A673 (cell line): ENCODE data around the gene LUC7L. TPM values are rescaled to one million over a fixed set of nuclear protein-coding genes. Genes with fewer than 3 reads are reported as not detected.
"Not testable (repeated sequence)": the region's sequence is repeated elsewhere in the genome, so short reads cannot be mapped to it uniquely, and the experiment has no call there.

Experiments
- BruUV-seq: library from RNA; stranded (reverse); fragments of 400-500 nt; replicated peaks from 2 replicates; lab custom pipeline; 2021; lab: Mats Ljungman, UMichigan
- CTCF ChIA-PET: fragments of 300-600 bp; sonication (Branson Sonifier 250); formaldehyde crosslinking; loops from one replicate; lab custom pipeline; 2022; ENCODE audit warnings: antibody characterized with exemption; lab: Charles Lee
- POLR2A ChIA-PET: fragments of 300-600 bp; sonication (Branson Sonifier 250); formaldehyde crosslinking; loops from one replicate; lab custom pipeline; 2022; ENCODE audit warnings: antibody characterized with exemption; ENCODE audit not compliant: low non-redundant PET; lab: Charles Lee
- DNase-seq: peaks from one replicate; pipeline ENCODE4 v3.0.0-alpha.2; 2015; ENCODE audit warnings: low spot score
- H3K27ac ChIP-seq: fragments of 200-600 bp; sonication (generic); 2 replicates; pipeline ENCODE4 v1.5.1; 2016; ENCODE audit warnings: mixed run types, low read depth, mild to moderate bottlenecking, mixed read lengths, antibody characterized with exemption, low read length; ENCODE audit not compliant: poor library complexity, severe bottlenecking
- H3K27me3 ChIP-seq: fragments of 200-600 bp; sonication (generic); replicated peaks from 2 replicates; pipeline ENCODE4 v1.6.1; 2017; ENCODE audit warnings: mixed run types, low read depth, mild to moderate bottlenecking, mixed read lengths, antibody characterized with exemption, low read length; ENCODE audit not compliant: insufficient read depth, poor library complexity
- H3K36me3 ChIP-seq: fragments of 200-600 bp; sonication (generic); 2 replicates; pipeline ENCODE4 v1.6.1; 2016; ENCODE audit warnings: mixed run types, mild to moderate bottlenecking, mixed read lengths, antibody characterized with exemption, low read length; ENCODE audit not compliant: insufficient read depth, poor library complexity, severe bottlenecking
- H3K4me1 ChIP-seq: fragments of 200-600 bp; sonication (generic); 2 replicates; pipeline ENCODE4 v1.6.1; 2017; ENCODE audit warnings: mixed run types, mild to moderate bottlenecking, mixed read lengths, antibody characterized with exemption, low read length; ENCODE audit not compliant: insufficient read depth, poor library complexity, severe bottlenecking
- H3K4me3 ChIP-seq: fragments of 200-600 bp; sonication (generic); 2 replicates; pipeline ENCODE4 v1.5.1; 2016; ENCODE audit warnings: low read depth, mixed run types, mild to moderate bottlenecking, mixed read lengths, low read length; ENCODE audit not compliant: poor library complexity, severe bottlenecking
- H3K9me3 ChIP-seq: fragments of 200-600 bp; sonication (generic); 2 replicates; pipeline ENCODE4 v1.6.1; 2016; ENCODE audit warnings: mixed run types, low read depth, mild to moderate bottlenecking, mixed read lengths, antibody characterized with exemption, low read length; ENCODE audit not compliant: poor library complexity, severe bottlenecking
- CTCF ChIP-seq: fragments of 300-800, 200-600 bp; sonication (generic); conservative IDR thresholded peaks from 2 replicates; pipeline ENCODE4 v1.5.1; 2017; ENCODE audit warnings: low read depth, mild to moderate bottlenecking, antibody characterized with exemption, low read length, moderate library complexity, mixed read lengths
- EZH2 ChIP-seq: fragments of 200-600 bp; sonication (generic); IDR thresholded peaks from 2 replicates; pipeline ENCODE4 v1.6.1; 2017; ENCODE audit warnings: borderline replicate concordance, low read depth, mild to moderate bottlenecking, mixed read lengths, antibody characterized with exemption, low read length; ENCODE audit not compliant: poor library complexity, severe bottlenecking
- intact Hi-C: fragments of 100-400 bp; cut with micrococcal nuclease; formaldehyde crosslinking; loops from one replicate; pipeline ENCODE4 v1.10.0; 2022; ENCODE audit not compliant: unreplicated experiment
- total RNA-seq: library from RNA; stranded (reverse); gene quantifications from 2 replicates; pipeline ENCODE4 v1.2.3, GENCODE V29; 2021

The LUC7L gene
- total RNA-seq, 1 experiment from 2014 or later = 152 TPM

GRCh38 chr16:239948-240277 is 10.7 kb upstream of the LUC7L start:
- CTCF ChIA-PET = no interaction called here
- H3K4me1 ChIP-seq = no peaks in the 10 kb centered on the region
- no TSS peak for BruUV-seq
- H3K27me3 ChIP-seq = no peaks in the 10 kb centered on the region
- H3K9me3 ChIP-seq = no peaks in the 10 kb centered on the region
- POLR2A ChIA-PET = interaction anchor here (0.6 kb wide), 1 partner anchor 102 kb away, joined by 4 read pairs; no protein-coding TSS in a partner anchor
- H3K4me3 ChIP-seq = no peak overlapping the region
- intact Hi-C loops = no loop called here
- H3K36me3 ChIP-seq = no peaks in the 10 kb centered on the region
- DNase-seq = no peak
- TF ChIP-seq CTCF (no peak), EZH2 (no peak)
- H3K27ac ChIP-seq = peak overlapping the region; percentile 4

- ChIA-PET CTCF (interaction anchor here (0.7 kb wide), 2 partner anchors 117 to 139 kb away, joined by 4 to 8 read pairs; no protein-coding TSS in a partner anchor), POLR2A (no interaction called here)
- Histone ChIP-seq H3K9me3 (no peaks in the 10 kb centered on the region), H3K4me1 (no peaks in the 10 kb centered on the region), H3K36me3 (no peaks in the 10 kb centered on the region), H3K27me3 (no peaks in the 10 kb centered on the region), H3K4me3 (peak within 1 kb of the TSS; percentile 77), H3K27ac (peak within 1 kb of the TSS; percentile 99)
- intact Hi-C loops = loop anchor here (2.0 kb wide), 1 partner anchor 118 kb away; the partner anchor contains the start of gene AXIN1
- TF ChIP-seq CTCF (peak; percentile 45), EZH2 (no peak)
- DNase-seq = peak; percentile 97
- no TSS peak for BruUV-seq
Measured at GRCh38 chr16:234468-235305, 5.4 kb upstream of the LUC7L start, which contains the start of gene FAM234A. FAM234A (plus strand) TSS chr16:234821; CDS start chr16:254414, 19,593 bp downstream.

GRCh38 chr16:230949-231348 is 1.7 kb upstream of the LUC7L start:
- TF ChIP-seq CTCF (no peak), EZH2 (no peak)
- ChIA-PET POLR2A (no interaction called here), CTCF (no interaction called here)
- Histone ChIP-seq H3K4me1 (peaks cover 11% of the 10 kb centered on the region), H3K4me3 (no peak overlapping the region), H3K27me3 (no peaks in the 10 kb centered on the region), H3K36me3 (peaks cover 21% of the 10 kb centered on the region), H3K27ac (no peak overlapping the region), H3K9me3 (no peaks in the 10 kb centered on the region)
- no peak for DNase-seq
- no TSS peak for BruUV-seq
- intact Hi-C loops = no loop called here

- DNase-seq, H3K4me3 ChIP-seq, intact Hi-C loops, BruUV-seq, POLR2A ChIA-PET, H3K27ac ChIP-seq, H3K27me3 ChIP-seq, H3K9me3 ChIP-seq, CTCF ChIA-PET: not testable (repeated sequence)
- H3K4me1 ChIP-seq = peaks cover 11% of the 10 kb centered on the region
- peaks cover 26% of the 10 kb centered on the region for H3K36me3 ChIP-seq
Measured at GRCh38 chr16:230351-230750, 1.1 kb upstream of the LUC7L start.
